Ovary (tissue), 9 donors: ENCODE data around the gene ALCAM. TPM values are rescaled to one million over a fixed set of nuclear protein-coding genes. Genes with fewer than 3 reads are reported as not detected.

Experiments
- DNase-seq, 5 donors: peaks; one replicate each; pipeline ENCODE4 v3.0.0-alpha.2; 2019 to 2020
- H3K27ac ChIP-seq, 2 donors: fragments of 200-600 bp; one replicate each; pipeline versions ENCODE4 v1.5.1 to v1.8.0; 2019 to 2022
- H3K27me3 ChIP-seq: fragments of 200-600 bp; one replicate; pipeline ENCODE4 v1.8.0; 2022
- H3K36me3 ChIP-seq: fragments of 200-600 bp; sonication (generic); one replicate; pipeline ENCODE4 v1.5.1; 2019
- H3K4me1 ChIP-seq: one replicate; pipeline ENCODE4 v1.8.1; 2013; ENCODE audit warnings: mild to moderate bottlenecking, moderate library complexity; ENCODE audit not compliant: insufficient read depth
- H3K4me3 ChIP-seq: fragments of 200-600 bp; sonication (generic); one replicate; pipeline ENCODE4 v1.5.1; 2017
- H3K9me3 ChIP-seq, 2 donors: fragments of 200-600 bp in 1 of 2; sonication (generic) in 1 of 2; one replicate each; pipeline versions ENCODE4 v1.5.1 to v1.8.1; 2013 to 2019; ENCODE audit warnings: mild to moderate bottlenecking in 1 of 2, moderate library complexity in 1 of 2
- CTCF ChIP-seq, 3 donors: fragments of 450-650 bp in 2 of 3; fragments of 200-600 bp in 1 of 3; IDR thresholded peaks; one replicate each; pipeline versions ENCODE4 v1.5.1 to v1.8.0; 2016 to 2022; ENCODE audit warnings: antibody characterized with exemption in 3 of 3, mild to moderate bottlenecking in 1 of 3
- EP300 ChIP-seq: sonication (generic); formaldehyde crosslinking; IDR thresholded peaks from one replicate; pipeline ENCODE4 v1.6.1; 2017; ENCODE audit warnings: antibody characterized with exemption
- POLR2A ChIP-seq: fragments of 450-650 bp; IDR thresholded peaks from one replicate; pipeline ENCODE4 v1.6.1; 2017; ENCODE audit warnings: antibody characterized with exemption, mild to moderate bottlenecking, moderate library complexity
- WGBS, 3 donors: extraction: QIAGEN DNeasy Blood & Tissue Kit in 1 of 3; methylation state at CpG; one replicate each; pipeline versions ENCODE4 v1.1.5 to v1.1.7; 2013 to 2017; 5-methylcytosine and 5-hydroxymethylcytosine counted together
- intact Hi-C, 4 donors: fragments of 100-400 bp; cut with DNase I; formaldehyde crosslinking; loops; one replicate each; pipeline versions ENCODE4 v1.11.0 to v1.15.1; 2022 to 2023
- polyA plus RNA-seq, 2 donors: library from polyadenylated mRNA; stranded (reverse); fragments of 200-250 nt in 1 of 2; fragments of 350-450 nt in 1 of 2; fragmentation: Illumina TruSeq in 1 of 2; extraction: RNeasy Lipid Tissue Mini Kit (QIAGEN cat#74804) in 1 of 2; gene quantifications; one replicate each; pipeline ENCODE4 v1.2.3, GENCODE V29; 2013 to 2014
- total RNA-seq, 7 donors: library from RNA; depleted of rRNA in 2 of 7; stranded (reverse); fragments of >200 nt in 2 of 7; fragmentation: NEBNext Ultra II Directional in 3 of 7; extraction: Animal tissue kit (Norgen Biotek cat#: 25700) in 3 of 7; gene quantifications; one replicate each; pipeline versions ENCODE4 v1.1.0 to v1.2.4, GENCODE V29; 2016 to 2023
- donor health status: DM: no; HTN: no; CAD: no; lungs with moderate emphysema.
- donor health status: DM: no; HTN: no; CAD: no.
- donor health status: Bipolar disorder and iron deficiency.
- donor health status: DM: yes; HTN: yes; CAD: no.
- donor health status: DM: no; HTN: no; CAD: no.
- donor health status: DM: yes; HTN: yes; CAD: no.

Gene ALCAM
- total and polyA plus RNA-seq, 9 donors, result 25.0 to 279 (median 52.1) TPM

DNA sequence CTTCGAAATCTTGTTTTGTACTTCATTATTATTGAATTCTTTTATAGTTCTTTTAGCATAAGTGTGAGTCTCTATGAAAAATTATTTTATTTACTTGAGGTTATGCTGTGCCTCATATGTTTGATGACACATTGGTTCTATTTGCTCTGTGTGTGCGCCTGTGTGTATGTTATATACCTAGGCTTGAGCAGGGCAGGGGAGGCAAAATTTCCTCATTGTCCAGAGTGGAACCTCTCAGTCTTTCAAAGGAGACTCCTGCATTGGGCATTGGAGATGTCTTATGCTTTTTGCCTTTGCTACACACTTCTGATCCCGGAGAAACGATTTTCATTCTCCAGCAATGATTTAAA is 58.4 kb downstream of the ALCAM start:
- Histone ChIP-seq H3K27me3 (no peaks in the 10 kb centered on the region), H3K36me3 (no peaks in the 10 kb centered on the region), H3K4me3 (no peak overlapping the region), H3K27ac (no peak overlapping the region), H3K9me3 (no peaks in the 10 kb centered on the region), H3K4me1 (no peaks in the 10 kb centered on the region)
- no peak for TF ChIP-seq POLR2A
- no peak for TF ChIP-seq EP300
- TF ChIP-seq CTCF (IDR thresholded peaks at IDR 0.05), result no peak
- 84 to 90% (median 90%) methylated on average over 4 of the region's 4 CpGs for WGBS, 3 donors
- intact Hi-C loops, result no loop called here
- no peak for DNase-seq

DNA sequence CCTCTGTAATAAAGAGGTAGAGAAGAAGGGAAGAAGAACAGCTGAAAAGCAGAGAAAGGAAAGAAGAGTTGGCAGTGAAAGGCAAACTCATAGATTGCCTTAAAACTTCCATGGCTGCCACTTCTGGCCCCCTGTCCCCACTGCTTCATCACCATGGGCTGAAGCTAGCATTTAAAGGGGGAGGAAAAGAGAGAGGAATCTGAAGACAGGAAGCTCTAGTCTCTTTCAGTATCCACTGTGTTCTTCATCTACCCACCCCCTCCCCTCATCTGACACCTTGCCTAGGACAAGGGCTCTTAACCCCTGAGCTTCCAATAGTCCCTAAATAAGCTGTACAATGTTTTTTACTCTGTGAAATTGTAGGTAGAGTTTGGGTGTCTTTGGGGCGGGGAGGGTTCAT is 60.6 kb downstream of the ALCAM start:
- TF ChIP-seq CTCF (IDR thresholded peaks at IDR 0.05) (no peak), EP300 (no peak), POLR2A (no peak)
- 97 to 98% (median 97%) methylated on average over 1 of the region's 1 CpG for WGBS, 3 donors
- DNase-seq, result no peak
- no peak overlapping the region for H3K4me3 ChIP-seq
- intact Hi-C loops, result no loop called here
- no peaks in the 10 kb centered on the region for H3K9me3 ChIP-seq
- no peak overlapping the region for H3K27ac ChIP-seq
- H3K4me1 ChIP-seq, result no peaks in the 10 kb centered on the region
- H3K36me3 ChIP-seq, result no peaks in the 10 kb centered on the region
- no peaks in the 10 kb centered on the region for H3K27me3 ChIP-seq

- Histone ChIP-seq H3K4me3 (no peak overlapping the region), H3K27me3 (no peaks in the 10 kb centered on the region), H3K9me3 (no peaks in the 10 kb centered on the region), H3K27ac (no peak overlapping the region), H3K4me1 (no peaks in the 10 kb centered on the region), H3K36me3 (no peaks in the 10 kb centered on the region)
- intact Hi-C loops, result no loop called here
- no peak for DNase-seq
- TF ChIP-seq POLR2A (no peak), CTCF (IDR thresholded peaks at IDR 0.05) (no peak), EP300 (no peak)
Measured at GRCh38 chr3:105429034-105429762, 62.5 kb downstream of the ALCAM start.

DNA sequence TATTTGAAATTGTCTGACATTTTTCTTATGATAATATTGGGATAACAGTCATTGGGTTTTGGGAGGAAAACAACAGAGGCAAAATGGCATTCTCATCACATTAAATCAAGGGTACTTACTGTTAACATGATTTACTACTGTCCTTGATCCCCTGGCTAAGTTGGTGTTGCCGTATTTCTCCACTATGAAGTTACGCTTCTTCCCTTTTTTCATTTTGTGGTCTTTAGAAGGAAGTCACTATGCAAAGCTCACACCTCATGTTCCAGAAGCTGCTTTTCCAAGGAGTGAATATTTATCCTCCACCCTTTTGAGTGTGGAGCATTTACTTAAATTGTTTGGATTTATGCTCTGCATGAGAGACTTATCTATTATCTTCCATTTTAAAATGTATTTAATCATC is 63.7 kb downstream of the ALCAM start:
- DNase-seq, result no peak
- Histone ChIP-seq H3K9me3 (no peaks in the 10 kb centered on the region), H3K27me3 (no peaks in the 10 kb centered on the region), H3K36me3 (no peaks in the 10 kb centered on the region), H3K4me1 (no peaks in the 10 kb centered on the region), H3K27ac (no peak overlapping the region), H3K4me3 (no peak overlapping the region)
- TF ChIP-seq CTCF (IDR thresholded peaks at IDR 0.05) (no peak), EP300 (no peak), POLR2A (no peak)
- 91 to 93% (median 91%) methylated on average over 2 of the region's 2 CpGs for WGBS, 3 donors
- intact Hi-C loops, result no loop called here
